HFFc6 (cell line): Measurements from ENCODE around the gene SETD9. TPM values are rescaled to one million over a fixed set of nuclear protein-coding genes. Genes with fewer than 3 reads are reported as not detected.

Source experiments
- DNase-seq: peaks from one replicate; pipeline ENCODE4 v3.0.0-alpha.2; 2018
- H3K27ac Mint-ChIP-seq: 2 replicates; pipeline ENCODE4 v1.8.0; 2020; ENCODE audit warnings: mild to moderate bottlenecking, mixed read lengths
- H3K27me3 Mint-ChIP-seq: 2 replicates; pipeline ENCODE4 v1.8.0; 2021; ENCODE audit warnings: mild to moderate bottlenecking, moderate library complexity, mixed read lengths; ENCODE audit not compliant: insufficient read depth
- H3K36me3 Mint-ChIP-seq: 2 replicates; pipeline ENCODE4 v1.8.0; 2021; ENCODE audit warnings: low read depth, mixed read lengths
- H3K4me1 Mint-ChIP-seq: 2 replicates; pipeline ENCODE4 v1.8.0; 2020; ENCODE audit warnings: low read depth, mixed read lengths
- H3K4me3 Mint-ChIP-seq: 2 replicates; pipeline ENCODE4 v1.8.0; 2020; ENCODE audit warnings: mild to moderate bottlenecking, moderate library complexity, mixed read lengths
- H3K9me3 Mint-ChIP-seq: 2 replicates; pipeline ENCODE4 v1.8.0; 2020; ENCODE audit warnings: mild to moderate bottlenecking, mixed read lengths
- total RNA-seq, 6 experiments: library from RNA; stranded (reverse); fragmentation: NEBNext Ultra II Directional; extraction: Animal tissue kit (Norgen Biotek cat#: 25700); gene quantifications; 2 replicates in 1 of 6; 3 replicates in 5 of 6; pipeline ENCODE4 v1.2.3, GENCODE V29; 2021
- TF ChIP-seq, protein P1 (sequence below): fragments of 200-600 bp; sonication (generic); IDR thresholded peaks from 2 replicates; pipeline ENCODE4 v1.5.0; 2021; ENCODE audit warnings: antibody characterized with exemption, mild to moderate bottlenecking

Gene SETD9
- total RNA-seq, 6 experiments from 2014 or later, result 7.4 to 10.3 (median 9.1) TPM

DNA sequence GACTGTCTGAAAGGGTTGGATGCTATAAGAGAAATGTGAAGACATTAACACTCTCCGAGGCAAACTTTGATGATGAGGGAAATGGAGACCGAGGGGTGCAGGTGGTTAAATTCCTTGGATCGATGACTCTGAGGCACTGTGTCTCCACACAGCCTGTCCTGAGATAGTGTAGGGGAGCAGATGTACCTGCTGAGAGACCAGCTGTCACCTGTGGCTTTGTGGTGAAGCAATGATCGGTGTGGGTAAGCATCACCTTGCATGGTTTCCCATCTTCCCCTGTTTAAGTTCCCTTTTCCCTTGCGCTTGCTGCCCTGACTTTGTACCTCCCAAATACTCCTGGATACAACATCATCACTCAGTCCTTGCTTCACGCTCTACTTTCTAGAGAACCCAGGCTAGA, 52.4 kb downstream of the SETD9 start:
- H3K9me3 Mint-ChIP-seq, result no peaks in the 10 kb centered on the region
- no peak for DNase-seq
- no peak overlapping the region for H3K4me3 Mint-ChIP-seq
- TF ChIP-seq, protein P1, sequence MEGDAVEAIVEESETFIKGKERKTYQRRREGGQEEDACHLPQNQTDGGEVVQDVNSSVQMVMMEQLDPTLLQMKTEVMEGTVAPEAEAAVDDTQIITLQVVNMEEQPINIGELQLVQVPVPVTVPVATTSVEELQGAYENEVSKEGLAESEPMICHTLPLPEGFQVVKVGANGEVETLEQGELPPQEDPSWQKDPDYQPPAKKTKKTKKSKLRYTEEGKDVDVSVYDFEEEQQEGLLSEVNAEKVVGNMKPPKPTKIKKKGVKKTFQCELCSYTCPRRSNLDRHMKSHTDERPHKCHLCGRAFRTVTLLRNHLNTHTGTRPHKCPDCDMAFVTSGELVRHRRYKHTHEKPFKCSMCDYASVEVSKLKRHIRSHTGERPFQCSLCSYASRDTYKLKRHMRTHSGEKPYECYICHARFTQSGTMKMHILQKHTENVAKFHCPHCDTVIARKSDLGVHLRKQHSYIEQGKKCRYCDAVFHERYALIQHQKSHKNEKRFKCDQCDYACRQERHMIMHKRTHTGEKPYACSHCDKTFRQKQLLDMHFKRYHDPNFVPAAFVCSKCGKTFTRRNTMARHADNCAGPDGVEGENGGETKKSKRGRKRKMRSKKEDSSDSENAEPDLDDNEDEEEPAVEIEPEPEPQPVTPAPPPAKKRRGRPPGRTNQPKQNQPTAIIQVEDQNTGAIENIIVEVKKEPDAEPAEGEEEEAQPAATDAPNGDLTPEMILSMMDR, result no peak
- H3K27ac Mint-ChIP-seq, result no peak overlapping the region
- H3K4me1 Mint-ChIP-seq, result no peaks in the 10 kb centered on the region
- H3K36me3 Mint-ChIP-seq, result no peaks in the 10 kb centered on the region
- peaks cover 40% of the 10 kb centered on the region for H3K27me3 Mint-ChIP-seq

DNA sequence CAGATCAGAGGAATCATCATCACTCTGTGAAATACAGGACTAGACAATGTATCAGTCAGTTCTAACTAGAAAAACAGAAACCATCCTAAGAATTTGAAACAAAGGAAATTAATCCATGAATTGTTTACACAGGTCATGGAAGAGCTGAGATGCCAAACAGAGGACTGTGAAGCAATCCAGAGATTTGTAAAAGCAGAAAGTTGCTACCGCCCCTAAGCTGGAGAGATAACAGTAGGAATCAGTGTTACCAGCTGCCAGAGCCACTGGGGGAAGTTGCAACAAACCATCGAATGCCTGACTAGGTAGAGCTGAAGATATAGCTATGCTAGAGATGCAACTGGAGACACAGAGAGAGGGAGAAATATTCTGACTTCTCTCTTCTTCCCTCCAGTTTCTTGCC, 52.9 kb downstream of the SETD9 start:
- Mint-ChIP-seq H3K9me3 (no peaks in the 10 kb centered on the region), H3K27me3 (peaks cover 42% of the 10 kb centered on the region), H3K4me1 (no peaks in the 10 kb centered on the region), H3K4me3 (no peak overlapping the region), H3K36me3 (no peaks in the 10 kb centered on the region), H3K27ac (no peak overlapping the region)
- DNase-seq, result no peak
- TF ChIP-seq, protein P1, result no peak

DNA sequence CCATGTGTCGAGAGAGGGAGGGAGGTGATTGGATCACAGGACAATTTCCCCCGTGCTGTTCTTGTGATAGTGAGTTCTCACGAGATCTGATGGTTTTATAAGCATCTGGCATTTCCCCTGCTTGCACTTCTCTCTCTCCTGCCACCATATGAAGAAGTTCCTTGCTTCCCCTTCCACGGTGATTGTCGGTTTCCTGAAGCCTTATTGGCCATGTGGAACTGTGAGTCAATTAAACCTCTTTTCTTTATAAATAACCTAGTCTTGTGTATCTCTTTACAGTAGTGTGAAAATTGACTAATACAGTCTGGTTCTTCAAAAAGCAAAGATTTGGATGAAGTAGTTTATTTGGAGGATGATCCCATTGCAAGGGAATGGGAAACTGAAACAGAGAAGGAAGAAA, 53.9 kb downstream of the SETD9 start:
- TF ChIP-seq, protein P1, result no peak
- H3K4me1 Mint-ChIP-seq, result no peaks in the 10 kb centered on the region
- H3K36me3 Mint-ChIP-seq, result no peaks in the 10 kb centered on the region
- H3K4me3 Mint-ChIP-seq, result no peak overlapping the region
- no peaks in the 10 kb centered on the region for H3K9me3 Mint-ChIP-seq
- no peak overlapping the region for H3K27ac Mint-ChIP-seq
- H3K27me3 Mint-ChIP-seq, result peaks cover 48% of the 10 kb centered on the region
- no peak for DNase-seq

DNA sequence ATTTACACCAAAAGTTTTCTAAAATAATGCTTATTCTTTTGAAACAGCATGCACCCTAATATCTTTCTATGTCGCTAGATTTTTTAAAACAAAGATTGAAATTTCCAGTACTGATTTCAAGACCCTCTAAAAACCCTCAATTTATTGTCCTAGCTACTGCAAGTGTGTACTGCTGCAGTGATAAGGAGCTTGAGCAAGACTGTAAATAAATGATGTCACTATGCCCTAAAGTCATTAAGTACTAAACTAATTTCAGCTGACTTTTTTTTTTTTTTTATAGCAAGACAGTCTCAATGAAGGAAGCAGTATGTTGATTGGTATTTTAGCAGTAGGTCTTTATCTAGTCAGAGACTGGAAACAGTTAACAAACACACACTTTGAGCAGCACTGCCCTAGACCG, 54.8 kb downstream of the SETD9 start:
- peaks cover 45% of the 10 kb centered on the region for H3K27me3 Mint-ChIP-seq
- H3K27ac Mint-ChIP-seq, result no peak overlapping the region
- no peaks in the 10 kb centered on the region for H3K4me1 Mint-ChIP-seq
- no peak for DNase-seq
- H3K9me3 Mint-ChIP-seq, result no peaks in the 10 kb centered on the region
- no peaks in the 10 kb centered on the region for H3K36me3 Mint-ChIP-seq
- TF ChIP-seq, protein P1, result no peak
- H3K4me3 Mint-ChIP-seq, result no peak overlapping the region

Other genes with a start within 250 kb of the SETD9 start
- 1 to 10 TPM; 3.4 to 4.7 (median 3.7) TPM for gene MAP3K1, start 94.0 kb upstream of the SETD9 start, total RNA-seq
- gene MIER3, start 42.5 kb downstream of the SETD9 start, total RNA-seq, result 10 to 100 TPM; 12.5 to 15.2 (median 14.5) TPM